H9 (cell line): ENCODE measurements around the gene AKR7A2. TPM values are rescaled to one million over a fixed set of nuclear protein-coding genes. Genes with fewer than 3 reads are reported as not detected.

Source experiments
- DNase-seq: peaks from one replicate; pipeline ENCODE4 v3.0.0-alpha.2; 2017
- H2AFZ ChIP-seq: one replicate; pipeline ENCODE4 v1.6.1; 2013; ENCODE audit warnings: mild to moderate bottlenecking, low read length, control low read depth, moderate library complexity
- H2AK5ac ChIP-seq: 2 replicates; pipeline ENCODE4 v1.6.1; 2013; ENCODE audit warnings: low read length, control low read depth, mixed read lengths; ENCODE audit not compliant: insufficient read length
- H2BK120ac ChIP-seq: one replicate; pipeline ENCODE4 v1.6.1; 2013; ENCODE audit warnings: low read depth, mild to moderate bottlenecking, low read length, control low read depth, inconsistent platforms; ENCODE audit not compliant: poor library complexity, severe bottlenecking
- H2BK12ac ChIP-seq: 2 replicates; pipeline ENCODE4 v1.6.1; 2013; ENCODE audit warnings: low read length, control low read depth, mixed read lengths, low read depth; ENCODE audit not compliant: insufficient read length
- H2BK15ac ChIP-seq: 2 replicates; pipeline ENCODE4 v1.6.1; 2013; ENCODE audit warnings: low read depth, low read length, control low read depth
- H2BK20ac ChIP-seq: one replicate; pipeline ENCODE4 v1.6.1; 2013; ENCODE audit warnings: low read depth, mild to moderate bottlenecking, low read length, control low read depth, inconsistent platforms; ENCODE audit not compliant: poor library complexity, severe bottlenecking
- H2BK5ac ChIP-seq: 2 replicates; pipeline ENCODE4 v1.6.1; 2013; ENCODE audit warnings: low read length, control low read depth, mixed read lengths; ENCODE audit not compliant: insufficient read length
- H3K14ac ChIP-seq: 2 replicates; pipeline ENCODE4 v1.6.1; 2013; ENCODE audit warnings: low read length, control low read depth; ENCODE audit not compliant: insufficient read depth
- H3K18ac ChIP-seq: 2 replicates; pipeline ENCODE4 v1.6.1; 2013; ENCODE audit warnings: low read depth, mild to moderate bottlenecking, mixed read lengths, low read length, control low read depth; ENCODE audit not compliant: insufficient read length
- H3K23ac ChIP-seq: 2 replicates; pipeline ENCODE4 v1.6.1; 2013; ENCODE audit warnings: low read length, control low read depth, mixed read lengths, low read depth; ENCODE audit not compliant: insufficient read length
- H3K23me2 ChIP-seq: 2 replicates; pipeline ENCODE4 v1.6.1; 2013; ENCODE audit warnings: low read depth, mild to moderate bottlenecking, mixed read lengths, low read length, control low read depth; ENCODE audit not compliant: insufficient read length, poor library complexity, severe bottlenecking
- H3K27ac ChIP-seq: 2 replicates; pipeline ENCODE4 v1.5.1; 2013; ENCODE audit warnings: low read length, control low read depth, mixed read lengths, low read depth; ENCODE audit not compliant: insufficient read length
- H3K27me3 ChIP-seq: 2 replicates; pipeline ENCODE4 v1.6.1; 2013; ENCODE audit warnings: low read length, control low read depth, inconsistent platforms; ENCODE audit not compliant: insufficient read depth
- H3K4ac ChIP-seq: 2 replicates; pipeline ENCODE4 v1.6.1; 2013; ENCODE audit warnings: low read depth, mild to moderate bottlenecking, control low read depth, inconsistent platforms, low read length, moderate library complexity
- H3K4me1 ChIP-seq: 2 replicates; pipeline ENCODE4 v1.6.1; 2013; ENCODE audit warnings: low read length, control low read depth, inconsistent platforms; ENCODE audit not compliant: insufficient read depth
- H3K4me2 ChIP-seq: 2 replicates; pipeline ENCODE4 v1.6.1; 2013; ENCODE audit warnings: low read length, control low read depth, mixed read lengths; ENCODE audit not compliant: insufficient read length, insufficient read depth
- H3K56ac ChIP-seq: 2 replicates; pipeline ENCODE4 v1.6.1; 2013; ENCODE audit warnings: low read depth, mild to moderate bottlenecking, mixed read lengths, low read length, control low read depth; ENCODE audit not compliant: insufficient read length
- H3K79me1 ChIP-seq: 2 replicates; pipeline ENCODE4 v1.6.1; 2013; ENCODE audit warnings: low read depth, mild to moderate bottlenecking, moderate library complexity, low read length, control low read depth, inconsistent platforms; ENCODE audit not compliant: insufficient read depth, poor library complexity, severe bottlenecking
- H3K79me2 ChIP-seq: 2 replicates; pipeline ENCODE4 v1.6.1; 2013; ENCODE audit warnings: low read length, control low read depth, inconsistent platforms; ENCODE audit not compliant: insufficient read depth
- H3K9ac ChIP-seq: 2 replicates; pipeline ENCODE4 v1.6.1; 2013; ENCODE audit warnings: low read length, control low read depth, mixed read lengths; ENCODE audit not compliant: insufficient read length; ENCODE audit errors: extremely low read depth
- H3K9me3 ChIP-seq: one replicate; pipeline ENCODE4 v1.6.1; 2013; ENCODE audit warnings: low read depth, low read length, inconsistent platforms; ENCODE audit not compliant: control insufficient read depth
- H3T11ph ChIP-seq: one replicate; pipeline ENCODE4 v1.6.1; 2013; ENCODE audit warnings: mild to moderate bottlenecking, low read length, control low read depth, inconsistent platforms
- H4K20me1 ChIP-seq: one replicate; pipeline ENCODE4 v1.6.1; 2013; ENCODE audit not compliant: control insufficient read depth, insufficient read length, insufficient read depth
- H4K5ac ChIP-seq: 2 replicates; pipeline ENCODE4 v1.6.1; 2013; ENCODE audit warnings: low read depth, mild to moderate bottlenecking, mixed read lengths, low read length, control low read depth; ENCODE audit not compliant: insufficient read length
- H4K8ac ChIP-seq: replicated peaks from 2 replicates; pipeline ENCODE4 v1.6.1; 2013; ENCODE audit warnings: low read length, control low read depth, mixed read lengths, low read depth; ENCODE audit not compliant: insufficient read length
- H4K91ac ChIP-seq: 2 replicates; pipeline ENCODE4 v1.6.1; 2013; ENCODE audit warnings: low read depth, mild to moderate bottlenecking, moderate library complexity, mixed read lengths, low read length, control low read depth; ENCODE audit not compliant: insufficient read length
- H3K27ac Mint-ChIP-seq, 3 experiments: 2 replicates in 2 of 3; 3 replicates in 1 of 3; pipeline ENCODE4 v1.8.0; 2020 to 2021; ENCODE audit warnings: mixed read lengths in 3 of 3, mild to moderate bottlenecking in 1 of 3, moderate library complexity in 1 of 3
- H3K27me3 Mint-ChIP-seq: 2 replicates; pipeline ENCODE4 v1.8.0; 2021; ENCODE audit warnings: low read depth, mild to moderate bottlenecking, moderate library complexity, mixed read lengths
- H3K36me3 Mint-ChIP-seq, 3 experiments: 2 replicates in 2 of 3; 3 replicates in 1 of 3; pipeline ENCODE4 v1.8.0; 2020 to 2021; ENCODE audit warnings: low read depth in 3 of 3, mixed read lengths in 3 of 3; ENCODE audit not compliant: insufficient read depth in 1 of 3
- H3K4me1 Mint-ChIP-seq, 2 experiments: 2 replicates each; pipeline ENCODE4 v1.8.0; 2020; ENCODE audit warnings: mixed read lengths in 2 of 2
- H3K4me3 Mint-ChIP-seq, 2 experiments: 2 replicates in 1 of 2; 3 replicates in 1 of 2; pipeline ENCODE4 v1.8.0; 2020 to 2021; ENCODE audit warnings: mild to moderate bottlenecking in 2 of 2, mixed read lengths in 2 of 2, moderate library complexity in 1 of 2
- H3K9me3 Mint-ChIP-seq, 2 experiments: 2 replicates in 1 of 2; 3 replicates in 1 of 2; pipeline ENCODE4 v1.8.0; 2020; ENCODE audit warnings: mild to moderate bottlenecking in 2 of 2, mixed read lengths in 2 of 2, moderate library complexity in 1 of 2
- CTCF ChIP-seq: fragments of 200-600 bp; sonication (generic); conservative IDR thresholded peaks from 3 replicates; pipeline ENCODE4 v1.8.0; 2021; ENCODE audit warnings: antibody characterized with exemption, mild to moderate bottlenecking
- WGBS: extraction: QIAGEN DNeasy Blood & Tissue Kit; methylation state at CpG from one replicate; pipeline ENCODE4 v1.1.7; 2013; ENCODE audit warnings: missing lambda C conversion rate, low lambda C conversion rate, mixed read lengths; ENCODE audit not compliant: insufficient read length; ENCODE audit errors: extremely low coverage; 5-methylcytosine and 5-hydroxymethylcytosine counted together
- total RNA-seq: library from RNA; stranded (reverse); gene quantifications from 2 replicates; pipeline ENCODE4 v1.2.1, GENCODE V29; 2021

Gene AKR7A2
- total RNA-seq, 1 experiment from 2014 or later = 50.3 TPM

GRCh38 chr1:19294638-19295037 lies 17.3 kb downstream of the AKR7A2 start:
- Mint-ChIP-seq H3K27ac (no peak overlapping the region), H3K36me3 (peaks cover 33 to 37% (median 37%) of the 10 kb centered on the region in 3 experiments), H3K4me3 (no peak overlapping the region), H3K27me3 (peaks cover 10% of the 10 kb centered on the region), H3K9me3 (peaks cover 34 to 44% of the 10 kb centered on the region in 2 experiments), H3K4me1 (no peaks in the 10 kb centered on the region; a peak in 1 of 4 replicates)
- H2BK20ac ChIP-seq = no peak overlapping the region
- no peak overlapping the region for H2AK5ac ChIP-seq
- H3K23me2 ChIP-seq = no peaks in the 10 kb centered on the region
- no peak overlapping the region for H2AFZ ChIP-seq
- no peak overlapping the region for H3K4ac ChIP-seq
- no peak overlapping the region for H3K23ac ChIP-seq
- H3K18ac ChIP-seq = no peak overlapping the region
- H2BK120ac ChIP-seq = no peak overlapping the region
- H3K27me3 ChIP-seq = no peaks in the 10 kb centered on the region; the same call in 1 of the 2 replicates
- no peak overlapping the region for H2BK12ac ChIP-seq
- no peaks in the 10 kb centered on the region for H3K4me1 ChIP-seq
- H2BK5ac ChIP-seq = no peak overlapping the region
- H4K8ac ChIP-seq = no peak overlapping the region
- no peaks in the 10 kb centered on the region for H3K79me1 ChIP-seq
- no peak for DNase-seq
- no peak overlapping the region for H2BK15ac ChIP-seq
- no peak overlapping the region for H3K9ac ChIP-seq
- H3K56ac ChIP-seq = no peak overlapping the region
- H3K14ac ChIP-seq = no peak overlapping the region
- peaks cover 16% of the 10 kb centered on the region for H3K9me3 ChIP-seq
- no peaks in the 10 kb centered on the region; the same call in 1 of the 2 replicates for H3K79me2 ChIP-seq
- no peak overlapping the region for H3T11ph ChIP-seq
- H4K20me1 ChIP-seq = no peaks in the 10 kb centered on the region
- no peak for TF ChIP-seq CTCF
- no peak overlapping the region for H4K5ac ChIP-seq
- H4K91ac ChIP-seq = no peak overlapping the region
- no CpG with 5 or more reads among the region's 2 CpGs for WGBS
- no peak overlapping the region for H3K27ac ChIP-seq
- no peak overlapping the region for H3K4me2 ChIP-seq
